Germinal center (tissue), 1 donor: ENCODE results near the gene FAIM2.

Source experiments
- DNase-seq: peaks from one replicate; pipeline ENCODE4 v3.0.0; 2012; ENCODE audit warnings: mixed read lengths, low spot score

FAIM2 gene

GRCh38 chr12:49939307-49939706 is 35.6 kb upstream of the FAIM2 start:
- no peak for DNase-seq

DNA sequence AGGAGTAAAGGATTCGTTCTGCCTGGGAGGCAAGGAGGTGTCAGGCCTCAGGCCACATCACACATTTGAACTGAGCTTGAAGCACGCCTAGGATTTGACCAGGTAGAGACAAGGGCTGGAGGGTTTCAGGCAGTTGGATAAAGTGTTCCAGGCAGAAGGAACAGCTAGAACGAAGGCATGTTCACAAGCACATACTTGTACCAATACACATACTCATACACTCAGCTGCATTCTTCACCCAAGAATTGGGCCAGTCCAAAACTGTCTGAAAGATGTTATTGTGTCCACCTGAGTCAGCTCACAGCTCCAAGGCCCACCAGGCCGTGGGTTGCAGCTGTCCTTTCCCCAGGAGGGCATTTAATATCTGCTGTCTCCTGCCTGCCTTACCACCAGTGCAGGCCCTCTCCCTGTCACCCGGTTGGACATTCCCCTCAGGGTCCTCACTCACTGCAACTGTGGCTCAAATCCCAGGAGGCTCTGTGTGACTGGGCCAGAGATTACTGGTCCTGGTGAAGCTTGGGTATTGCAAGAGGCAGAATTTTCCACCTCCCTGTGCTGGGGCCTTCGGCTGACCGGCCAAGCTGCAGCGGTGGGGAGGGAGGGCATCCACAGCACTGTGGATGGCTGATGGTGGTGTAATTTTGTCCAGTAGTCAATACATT is 34.1 kb upstream of the FAIM2 start:
- no peak for DNase-seq

DNA sequence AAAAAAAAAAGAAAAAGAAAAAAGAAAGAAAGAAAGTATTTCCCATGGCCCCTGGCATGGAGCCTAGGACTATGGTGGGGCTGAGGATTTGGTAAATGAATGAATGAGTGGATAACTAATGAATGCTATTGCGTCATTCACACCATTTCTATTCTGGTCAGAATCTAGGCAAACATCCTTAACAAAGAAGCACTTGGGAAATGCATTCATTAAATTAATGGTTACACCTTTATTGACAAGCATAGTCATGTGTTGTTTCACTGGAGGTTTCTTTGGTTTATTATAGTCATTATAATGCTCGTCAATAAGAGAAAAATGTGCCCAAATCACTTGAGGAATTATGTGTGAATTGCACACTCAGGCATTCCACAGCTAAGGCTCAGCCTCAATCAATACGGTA is 33.2 kb upstream of the FAIM2 start:
- no peak for DNase-seq

- DNase-seq: no peak
These were observed 30.8 kb upstream of the FAIM2 start for GRCh38 chr12:49934505-49934904.

- DNase-seq: no peak
These were observed 30.1 kb upstream of the FAIM2 start for GRCh38 chr12:49933796-49934195.

DNA sequence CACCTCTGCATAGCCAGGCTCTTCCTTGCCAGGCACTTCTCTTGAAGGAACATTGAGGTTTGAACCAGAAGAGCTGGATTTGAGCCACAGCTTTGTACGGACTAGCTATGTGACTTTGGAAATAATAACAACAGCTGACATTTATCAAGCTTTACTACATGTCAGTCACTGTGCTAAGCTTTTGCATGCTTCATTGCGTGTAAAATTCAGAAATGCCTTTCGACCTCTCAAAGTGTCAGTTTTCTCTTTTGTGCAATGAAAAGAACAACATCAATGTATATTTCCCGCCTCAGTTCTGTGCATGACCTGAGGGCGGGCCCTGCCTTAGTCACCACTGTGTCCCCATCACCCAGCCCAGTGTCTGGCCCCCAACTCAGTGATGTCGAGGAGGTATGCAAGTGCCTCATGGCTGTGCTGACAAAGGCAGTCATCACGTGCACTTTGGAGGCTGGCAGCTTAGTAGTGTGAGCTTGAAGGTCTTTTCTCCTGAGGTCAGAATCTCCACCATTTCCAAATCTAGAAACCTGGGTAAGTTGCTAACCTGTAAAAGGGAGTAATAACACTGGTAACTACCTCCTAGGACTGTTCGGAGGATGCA is 28.9 kb upstream of the FAIM2 start:
- no peak for DNase-seq

DNA sequence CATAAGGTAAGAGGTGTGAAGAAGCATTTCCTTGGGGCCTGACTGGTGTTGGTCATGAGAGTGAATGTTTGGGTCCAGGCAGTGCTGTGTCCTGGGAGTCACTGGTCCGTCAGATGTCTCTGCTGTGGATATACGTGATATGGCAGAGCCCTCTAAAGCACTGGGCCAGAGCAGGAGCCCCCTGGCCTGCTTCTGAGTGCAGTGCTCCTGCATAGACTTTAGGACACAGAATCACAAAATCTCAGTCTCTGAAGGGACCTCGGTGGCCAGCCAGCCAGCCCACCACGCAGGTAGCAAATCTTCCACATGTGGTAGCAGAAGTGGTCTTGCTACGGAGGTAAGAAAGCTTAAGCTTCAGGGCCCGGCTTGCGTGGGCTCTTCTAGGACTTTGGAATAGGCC is 28.3 kb upstream of the FAIM2 start:
- DNase-seq: no peak

DNA sequence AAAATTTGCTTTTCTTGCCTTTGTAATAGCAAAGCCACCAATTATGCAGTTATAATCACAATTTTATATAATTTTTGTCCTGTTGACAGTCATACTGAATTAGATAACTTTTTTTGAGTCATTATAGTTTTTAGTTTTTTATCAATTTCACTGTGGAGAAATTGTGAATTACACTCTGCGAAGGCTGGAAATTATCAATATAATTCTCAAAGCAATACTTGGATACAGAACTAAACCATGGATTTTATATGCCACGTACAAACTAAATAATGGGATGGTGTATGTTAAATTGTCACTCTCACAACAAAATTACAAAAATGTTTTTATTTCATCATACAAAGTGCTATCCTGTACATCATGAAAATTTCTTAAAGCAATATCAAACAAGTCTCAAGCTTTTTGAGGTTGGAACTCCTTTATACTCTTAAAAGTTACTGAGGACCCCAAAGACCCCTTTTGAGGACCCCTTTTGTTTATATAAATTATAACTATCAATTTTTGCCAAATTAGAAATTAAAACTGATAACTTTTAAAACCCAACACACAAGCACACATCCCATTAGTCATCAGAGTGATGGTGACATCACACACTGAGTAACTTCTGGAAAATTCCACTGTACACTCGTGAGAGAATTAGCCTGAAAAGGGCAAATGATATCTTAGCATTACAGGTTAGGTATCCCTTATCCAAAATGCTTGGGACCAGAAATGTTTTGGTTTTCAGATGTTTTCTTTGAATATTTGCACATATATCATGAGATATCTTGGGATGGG is 27.0 kb upstream of the FAIM2 start:
- no peak for DNase-seq

GRCh38 chr12:49929581-49929980 is 25.9 kb upstream of the FAIM2 start:
- DNase-seq: no peak

DNA sequence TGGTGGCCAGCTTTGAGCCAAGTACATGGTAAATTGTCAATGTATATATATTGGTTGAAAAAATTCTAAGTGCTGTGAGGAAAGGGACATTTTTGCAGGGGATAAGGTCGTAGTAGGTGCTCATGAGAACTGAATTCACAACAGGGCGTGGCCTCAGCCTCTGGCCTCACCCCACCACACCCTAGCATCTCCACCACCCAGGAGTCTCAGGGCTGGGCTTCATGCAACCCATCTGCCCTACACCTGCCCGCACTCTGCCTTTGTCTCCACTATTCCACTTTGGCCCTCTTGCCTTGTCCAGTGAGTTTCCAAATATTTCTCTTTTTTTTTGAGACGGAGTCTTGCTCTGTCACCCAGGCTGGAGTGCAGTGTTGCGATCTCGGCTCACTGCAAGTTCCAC is 24.8 kb upstream of the FAIM2 start:
- no peak for DNase-seq

- DNase-seq: no peak
These were observed 21.9 kb upstream of the FAIM2 start for GRCh38 chr12:49925433-49926204.

GRCh38 chr12:49924628-49925246 is 21.0 kb upstream of the FAIM2 start:
- no peak for DNase-seq

DNA sequence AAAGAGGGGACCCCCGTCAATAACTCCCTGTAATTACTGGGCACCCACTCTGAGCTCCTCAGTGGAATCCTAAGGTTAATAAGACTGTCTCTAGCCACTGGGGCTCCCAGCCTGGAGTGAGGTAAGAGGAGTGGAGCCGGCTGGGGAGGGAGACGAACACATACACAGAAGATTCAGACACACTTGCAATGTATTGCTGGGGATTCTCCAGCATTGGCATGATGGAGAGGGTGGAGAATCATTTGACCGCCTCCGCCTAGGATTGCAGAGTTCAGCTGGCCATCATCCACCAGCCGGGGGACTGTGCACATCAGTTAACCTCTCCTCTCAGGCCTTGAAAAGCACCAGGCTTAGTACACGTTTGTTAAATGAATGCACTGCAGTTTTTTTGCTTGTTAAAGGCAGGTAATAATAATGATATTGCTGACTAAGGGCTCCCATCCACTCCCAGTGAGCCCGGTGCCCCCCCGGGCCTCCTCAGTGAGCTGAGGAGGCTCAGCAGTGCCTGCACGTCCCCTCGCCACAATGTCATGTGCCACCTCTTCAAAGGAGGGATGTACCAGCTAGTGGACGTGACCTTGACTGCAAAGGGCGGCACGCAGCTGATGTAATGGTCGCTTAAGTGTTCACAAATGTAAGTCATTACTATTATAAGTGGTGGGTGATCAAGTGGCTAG is 20.3 kb upstream of the FAIM2 start:
- DNase-seq: no peak

GRCh38 chr12:49923035-49923644 is 19.4 kb upstream of the FAIM2 start:
- DNase-seq: no peak

DNA sequence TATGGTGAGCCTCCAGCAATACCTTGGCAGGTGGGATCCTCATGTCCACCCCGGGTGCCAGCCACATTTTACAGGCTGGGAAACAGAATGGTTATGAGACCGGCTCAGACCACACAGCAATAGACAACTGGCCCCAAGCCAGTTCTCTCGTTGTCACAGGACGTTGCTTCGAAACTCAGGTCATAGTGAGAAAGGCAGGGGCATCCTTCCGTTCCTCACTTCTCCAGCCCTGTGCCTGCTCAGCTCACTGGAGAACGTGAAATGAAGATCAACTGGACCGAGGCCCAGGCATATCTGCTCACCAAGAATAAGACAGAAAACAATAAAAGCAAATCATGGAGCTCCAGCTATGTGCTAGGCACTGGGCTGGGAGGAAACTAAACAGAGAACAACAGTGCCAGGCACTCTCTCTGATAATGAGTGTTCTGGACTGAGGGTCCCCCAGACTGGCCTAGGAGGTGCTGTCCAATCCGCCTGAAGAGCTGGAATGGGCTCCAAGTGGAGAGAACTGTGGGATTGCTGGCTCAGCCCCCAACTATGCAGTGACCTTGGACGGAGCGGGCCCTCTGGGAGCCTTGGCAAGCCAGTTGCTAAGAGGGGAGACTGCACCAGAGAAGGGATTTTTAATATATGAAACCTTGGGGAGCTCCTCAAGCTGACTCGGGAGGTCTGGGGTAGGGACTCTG is 18.8 kb upstream of the FAIM2 start:
- no peak for DNase-seq

DNA sequence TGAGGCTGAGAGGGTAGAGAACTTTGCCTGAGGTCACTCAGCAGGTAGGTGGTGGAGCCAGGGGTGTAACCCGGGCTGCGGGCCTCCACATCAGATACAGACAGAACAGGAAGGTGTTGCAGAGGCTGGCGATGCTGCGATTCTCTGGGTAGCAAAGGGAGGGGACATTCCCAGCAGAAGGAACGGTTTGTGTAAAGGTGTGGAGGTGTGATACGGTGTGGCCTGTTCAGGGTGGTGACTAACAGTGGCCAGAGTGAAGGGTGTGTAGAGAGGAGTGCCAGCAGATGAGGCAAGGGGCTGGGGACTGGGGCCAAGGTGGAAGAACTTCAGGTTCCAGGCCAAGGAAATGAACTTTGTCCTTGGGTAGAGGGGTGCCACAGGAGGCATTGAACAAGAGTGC is 18.2 kb upstream of the FAIM2 start:
- DNase-seq: no peak

DNA sequence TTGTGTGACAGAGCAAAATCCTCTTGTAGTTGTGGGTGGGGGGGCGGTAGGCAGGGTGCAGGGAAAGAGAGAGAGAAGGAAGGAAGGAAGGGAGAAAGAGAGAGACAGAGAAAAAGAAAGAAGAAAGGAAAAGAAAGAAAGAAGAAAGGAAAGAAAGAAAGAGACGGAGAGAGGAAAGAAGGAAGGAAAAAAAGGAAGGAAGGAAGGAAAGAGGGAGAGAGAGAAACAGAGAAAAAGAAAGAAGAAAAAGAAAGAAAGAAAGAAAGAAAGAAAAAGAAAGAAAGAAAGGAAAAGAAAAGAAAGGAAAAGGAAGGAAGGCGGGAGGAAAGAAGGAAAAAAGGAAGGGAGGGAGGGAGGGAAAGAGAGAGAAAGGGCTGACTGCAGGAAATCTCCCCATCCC is 17.6 kb upstream of the FAIM2 start:
- DNase-seq: no peak

DNA sequence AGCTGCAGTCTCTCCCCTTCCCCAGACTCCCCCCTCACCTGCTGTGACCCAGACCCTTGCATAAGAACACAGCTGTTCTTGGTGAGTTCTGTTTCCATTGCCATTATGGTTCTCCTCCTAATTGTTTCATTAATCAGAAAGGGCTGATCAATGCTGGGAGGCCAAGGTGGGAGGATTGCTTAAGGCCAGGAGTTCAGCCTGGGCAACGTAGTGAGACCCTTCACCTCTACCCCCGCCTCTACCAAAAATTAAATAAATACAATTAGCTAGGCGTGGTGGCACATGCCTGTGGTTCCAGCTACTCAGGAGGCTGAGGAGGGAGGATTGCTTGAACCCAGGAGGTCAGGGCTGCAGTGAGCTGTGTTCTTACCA is 17.2 kb upstream of the FAIM2 start:
- no peak for DNase-seq

- no peak for DNase-seq
These were observed 16.7 kb upstream of the FAIM2 start for GRCh38 chr12:49920241-49920914.

GRCh38 chr12:49917788-49918173 is 14.1 kb upstream of the FAIM2 start:
- DNase-seq: no peak
